ENCODE results near the gene HRC.
"Not testable (repeated sequence)": the region's sequence is repeated elsewhere in the genome, so short reads cannot be mapped to it uniquely, and the experiment has no call there.

The HRC gene

GRCh38 chr19:49161987-49162386 lies 6.8 kb upstream of the HRC start:
- DNase-seq (ENCODE audit: low read depth in 2 of 2, low spot score in 1 of 2) = no peak

- no peak for DNase-seq (ENCODE audit: low read depth in 2 of 2, low spot score in 1 of 2)
Measured at GRCh38 chr19:49160450-49161189, 5.4 kb upstream of the HRC start.

DNA sequence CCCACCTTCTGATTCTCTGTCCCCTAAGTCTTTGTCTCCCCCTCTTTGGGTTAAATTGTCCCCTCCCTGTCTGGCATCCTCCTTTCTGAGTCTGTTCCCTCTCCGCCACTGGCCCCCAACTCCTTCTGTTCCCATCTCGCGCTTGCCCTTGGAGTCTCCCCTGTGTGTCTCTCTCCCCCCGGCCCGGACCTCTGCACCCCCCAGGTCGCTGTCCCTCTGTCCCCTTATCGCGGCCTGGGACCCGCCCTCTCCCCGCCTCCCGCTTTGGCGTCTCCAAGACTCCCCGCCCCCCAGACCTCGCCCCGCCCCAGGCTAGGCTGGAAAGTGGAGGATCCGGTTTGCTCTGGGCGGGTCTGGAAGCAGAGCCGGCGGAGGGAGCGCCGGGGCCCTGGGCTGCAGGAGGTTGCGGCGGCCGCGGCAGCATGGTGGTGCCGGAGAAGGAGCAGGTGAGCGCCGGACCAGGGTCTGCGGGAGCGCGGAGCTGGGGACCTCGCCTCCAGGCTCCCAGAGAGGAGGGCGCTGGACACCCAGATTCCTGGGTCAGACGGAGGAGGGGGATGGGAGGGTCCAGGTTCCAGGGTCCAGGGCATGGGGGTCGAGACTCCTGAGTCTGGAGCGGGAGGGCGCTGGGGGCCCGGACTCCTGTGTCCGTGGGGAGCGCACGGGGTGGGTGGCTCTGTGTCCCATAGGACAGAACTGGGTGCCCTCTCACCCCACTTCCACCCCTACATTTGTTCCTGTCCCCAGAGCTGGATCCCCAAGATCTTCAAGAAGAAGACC lies 2.4 kb upstream of the HRC start, which contains the start of gene TRPM4:
TSS of gene TRPM4 (plus strand) at position 348 of the 780 bp plus-strand sequence. CDS start at position 423, 75 bp downstream.
- no peak for DNase-seq (ENCODE audit: low read depth in 2 of 2, low spot score in 1 of 2)

- DNase-seq (ENCODE audit: low read depth in 2 of 2, low spot score in 1 of 2) = no peak
Measured at GRCh38 chr19:49155820-49156346, 687 bp upstream of the HRC start.

DNA sequence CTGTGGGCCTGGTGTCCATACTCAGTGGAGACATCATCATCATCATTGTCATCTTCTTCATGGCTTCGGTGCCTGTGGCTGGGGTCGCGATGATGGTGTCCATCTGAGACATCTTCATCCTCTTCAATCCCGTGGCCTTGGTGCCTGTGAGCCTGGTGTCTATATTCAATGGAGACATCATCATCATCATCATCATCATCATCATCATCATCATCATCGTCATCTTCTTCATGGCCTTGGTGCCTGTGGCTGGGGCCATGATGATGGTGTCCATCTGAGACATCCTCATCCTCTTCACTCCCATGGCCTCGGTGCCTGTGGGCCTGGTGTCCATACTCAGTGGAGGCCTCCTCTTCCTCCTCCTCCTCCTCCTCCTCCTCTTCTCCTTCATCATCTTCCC lies 917 bp downstream of the HRC start:
- DNase-seq (ENCODE audit: low read depth in 2 of 2, low spot score in 1 of 2) = no peak

- DNase-seq (ENCODE audit: low read depth in 2 of 2, low spot score in 1 of 2) = no peak
Measured at GRCh38 chr19:49153167-49153809, 1.9 kb downstream of the HRC start.

DNA sequence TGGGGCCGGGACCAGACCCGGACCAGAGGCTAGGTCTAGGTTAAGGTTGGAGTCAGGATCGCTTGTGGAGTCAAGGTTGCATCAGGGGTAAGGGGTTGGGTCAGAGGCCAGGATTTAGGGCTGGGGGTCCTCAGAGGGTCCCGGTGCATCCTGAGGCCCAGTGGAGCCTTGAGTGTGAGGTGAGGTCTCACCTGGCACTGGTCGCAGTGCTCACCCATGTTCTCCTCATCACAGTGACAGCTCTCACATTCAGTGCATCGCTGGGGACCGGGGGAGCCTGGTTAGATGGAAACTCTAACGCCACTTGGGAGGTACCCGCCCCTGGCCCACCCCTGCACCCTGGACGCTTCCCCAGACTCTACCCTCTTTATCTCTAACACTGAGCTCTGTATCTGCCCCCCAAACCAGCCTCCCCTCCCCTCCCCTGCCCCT lies 3.1 kb downstream of the HRC start:
- DNase-seq (ENCODE audit: low read depth in 2 of 2, low spot score in 1 of 2) = no peak

GRCh38 chr19:49151267-49152118 lies 3.7 kb downstream of the HRC start:
- DNase-seq (ENCODE audit: low read depth in 2 of 2, low spot score in 1 of 2) = no peak

GRCh38 chr19:49150944-49151243 lies 4.3 kb downstream of the HRC start:
- DNase-seq (ENCODE audit: low read depth in 2 of 2, low spot score in 1 of 2) = no peak

DNA sequence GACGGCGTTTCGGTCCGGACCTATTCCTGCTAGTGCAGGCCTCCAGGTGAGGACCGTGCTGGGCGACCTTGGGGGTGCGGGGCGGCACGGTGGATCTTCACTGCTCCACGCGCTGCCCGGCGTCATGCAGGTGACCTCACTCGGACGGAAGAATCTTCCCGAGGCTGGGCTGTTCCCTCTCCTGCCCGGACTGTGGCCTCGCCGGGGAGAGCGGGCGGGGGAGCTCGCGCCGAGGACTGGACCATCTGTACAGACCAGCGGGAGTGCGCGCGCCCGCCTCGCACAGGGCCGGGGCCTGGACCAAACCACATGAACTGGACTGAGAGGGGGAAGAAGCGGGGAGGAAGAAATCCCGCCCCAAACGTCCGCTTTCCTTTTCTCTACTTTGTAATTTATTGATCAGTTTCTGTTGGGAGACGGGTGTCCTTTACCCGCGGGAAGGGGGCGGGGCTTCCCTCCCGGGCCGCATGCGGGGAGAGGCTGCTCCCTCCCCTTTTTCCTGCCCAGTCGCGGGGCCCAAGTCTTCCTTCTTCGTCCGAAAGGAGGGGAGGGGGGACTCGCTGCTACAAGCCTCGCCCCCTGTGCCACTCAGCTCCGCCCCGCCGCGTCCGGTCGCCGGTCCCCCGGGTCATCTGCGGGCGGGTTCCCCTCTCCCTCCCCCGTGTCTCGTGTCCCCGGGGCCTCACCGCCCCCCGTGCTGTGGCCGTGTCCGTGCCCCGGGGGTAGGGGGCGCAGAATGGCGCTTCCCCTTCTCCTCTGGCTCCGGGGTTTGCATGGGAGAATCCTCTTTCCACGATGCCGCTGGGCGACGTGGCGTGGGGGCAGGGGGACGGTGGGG lies 4.9 kb downstream of the HRC start:
- no peak for DNase-seq (ENCODE audit: low read depth in 2 of 2, low spot score in 1 of 2)

DNA sequence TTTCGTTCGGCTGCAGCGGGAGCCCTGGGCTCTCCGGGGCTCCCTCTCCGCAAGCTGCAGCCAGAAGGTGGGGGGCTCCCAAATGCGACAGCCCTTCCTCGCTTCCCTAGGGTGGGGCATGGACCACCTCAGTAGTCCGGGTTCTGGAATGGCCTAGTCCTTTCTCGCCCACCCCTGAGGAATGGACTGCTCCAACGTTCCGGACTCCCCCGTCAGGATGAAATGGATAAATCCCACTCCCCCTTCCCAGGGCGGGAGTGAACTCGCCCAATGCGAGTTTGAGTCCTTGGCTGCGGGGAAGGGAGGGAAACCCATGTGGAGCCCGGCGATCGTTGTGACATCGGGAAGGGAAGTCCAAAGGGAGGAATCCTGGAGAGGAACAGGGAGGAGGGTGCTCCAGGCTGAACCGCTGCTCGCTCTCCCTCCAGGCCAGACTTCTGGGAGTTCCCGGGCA lies 5.5 kb downstream of the HRC start:
- no peak for DNase-seq (ENCODE audit: low read depth in 2 of 2, low spot score in 1 of 2)

DNA sequence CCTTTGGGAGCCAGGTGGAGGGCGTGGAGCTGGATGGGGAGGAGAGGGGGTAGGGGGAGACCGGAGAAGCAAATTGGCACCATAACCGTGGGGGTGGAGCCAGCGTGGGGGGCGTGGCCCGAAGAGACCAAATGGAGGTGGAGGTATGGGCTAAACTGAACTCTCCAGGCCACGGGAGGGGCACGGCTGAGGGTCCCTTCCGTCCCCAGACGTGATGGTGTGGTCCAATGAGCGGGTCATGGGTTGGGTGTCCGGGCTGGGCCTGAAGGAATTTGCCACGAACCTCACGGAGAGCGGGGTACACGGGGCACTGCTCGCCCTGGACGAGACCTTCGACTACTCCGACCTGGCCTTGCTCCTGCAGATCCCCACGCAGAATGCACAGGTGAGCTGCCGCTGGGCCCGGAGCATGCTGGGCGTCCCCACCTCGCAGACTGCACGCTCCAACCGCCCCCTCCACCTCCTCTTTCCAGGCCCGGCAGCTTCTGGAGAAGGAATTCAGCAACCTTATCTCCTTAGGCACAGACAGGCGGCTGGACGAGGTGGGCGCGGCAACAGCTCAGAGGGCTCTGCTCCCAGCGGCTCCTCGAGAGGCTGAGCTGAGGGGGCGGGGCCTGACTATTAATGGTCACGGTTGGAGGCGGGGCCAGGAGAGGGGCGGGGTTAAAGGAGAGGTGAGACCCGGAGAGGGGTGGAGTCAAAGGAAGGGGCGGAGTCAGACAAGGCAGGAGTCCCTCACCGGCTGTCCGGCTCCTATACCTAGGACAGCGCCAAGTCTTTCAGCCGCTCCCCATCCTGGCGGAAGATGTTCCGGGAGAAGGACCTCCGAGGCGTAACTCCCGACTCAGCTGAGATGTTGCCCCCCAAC lies 6.2 kb downstream of the HRC start:
- DNase-seq (ENCODE audit: low read depth in 2 of 2, low spot score in 1 of 2) = peak in 1 of 2 donors; percentile 57

DNA sequence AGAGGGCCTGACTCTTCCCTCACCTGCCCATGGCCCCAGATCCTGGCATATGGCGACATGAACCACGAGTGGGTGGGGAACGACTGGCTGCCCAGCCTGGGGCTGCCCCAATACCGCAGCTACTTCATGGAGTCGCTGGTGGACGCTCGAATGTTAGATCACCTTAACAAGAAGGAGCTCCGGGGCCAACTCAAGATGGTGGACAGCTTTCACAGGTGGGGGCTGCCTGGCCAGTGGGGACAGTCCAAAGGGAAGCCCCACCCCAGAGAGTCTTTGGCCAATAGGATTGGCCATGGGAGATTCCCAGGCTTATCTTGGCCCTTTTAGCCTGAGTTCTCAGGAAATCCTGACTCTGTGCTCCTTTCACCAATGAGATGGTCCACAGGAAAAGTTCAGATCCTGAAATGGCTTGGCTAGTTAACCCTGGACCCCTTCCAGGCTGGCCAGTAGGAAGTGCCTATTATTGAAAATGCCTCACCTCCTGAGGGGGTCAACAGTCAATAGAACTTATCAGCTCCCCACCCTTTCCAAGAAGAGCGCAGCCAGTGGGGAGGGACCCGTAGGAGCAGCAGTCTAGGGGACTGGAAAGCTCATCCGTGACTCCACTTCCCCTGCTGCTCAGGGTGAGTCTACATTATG lies 7.0 kb downstream of the HRC start:
- no peak for DNase-seq (ENCODE audit: low read depth in 2 of 2, low spot score in 1 of 2)

DNA sequence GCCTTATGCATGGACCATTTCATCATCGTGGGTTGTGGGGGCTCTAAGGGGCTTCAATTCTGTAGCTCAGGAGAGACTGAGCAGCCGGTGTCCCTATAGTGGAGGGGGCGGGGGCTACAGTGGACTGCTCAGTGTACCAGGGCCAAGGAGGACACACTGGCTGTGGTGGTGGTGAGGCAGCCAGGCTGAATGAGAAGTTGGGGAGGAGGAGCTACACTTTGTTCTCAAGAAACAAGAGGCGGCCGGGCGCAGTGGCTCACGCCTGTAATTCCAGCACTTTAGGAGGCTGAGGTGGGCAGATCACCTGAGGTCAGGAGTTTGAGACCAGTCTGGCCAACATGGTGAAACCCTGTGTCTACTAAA lies 8.8 kb downstream of the HRC start:
- not testable (repeated sequence) for DNase-seq (ENCODE audit: low read depth in 2 of 2, low spot score in 1 of 2)

DNA sequence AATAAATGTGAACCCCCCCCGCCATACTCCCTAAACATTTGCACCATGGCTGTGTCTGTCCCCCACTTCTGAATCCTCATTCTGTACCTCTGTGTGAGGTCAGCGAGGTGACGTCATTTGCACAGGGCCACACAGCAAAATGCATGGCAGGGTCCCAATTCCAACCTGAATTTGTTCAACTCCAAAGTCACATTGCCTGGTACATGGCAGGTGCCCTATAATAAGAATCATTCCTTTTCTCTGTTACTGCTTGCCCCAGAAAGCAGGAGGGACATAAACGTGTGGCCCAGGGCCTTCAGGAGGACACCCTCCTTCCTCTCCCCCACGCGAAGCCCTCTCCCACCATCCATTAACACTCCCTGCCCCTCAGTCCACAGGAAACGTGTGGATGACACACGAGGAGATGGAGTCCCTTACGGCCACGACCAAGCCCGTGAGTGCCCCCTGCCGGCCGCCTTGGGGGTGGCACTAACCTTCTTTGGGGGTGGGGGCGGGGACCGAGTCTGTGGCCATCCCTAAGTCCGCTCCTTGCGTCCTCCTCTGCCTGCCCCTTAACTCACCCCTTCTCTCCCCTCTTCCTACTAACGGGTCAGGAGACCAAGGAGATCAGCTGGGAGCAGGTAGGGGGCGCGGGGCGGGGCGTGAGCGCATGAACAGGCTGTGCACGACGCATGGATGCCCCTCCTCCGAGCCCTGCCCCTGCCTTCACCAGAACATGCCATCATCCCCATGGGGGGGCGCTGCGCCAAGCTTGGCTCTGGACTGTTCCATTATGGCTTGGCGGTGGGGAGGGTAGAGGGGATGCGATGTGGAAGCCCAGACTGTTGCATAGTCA lies 9.4 kb downstream of the HRC start:
- peak; percentile 55 to 57 for DNase-seq (ENCODE audit: low read depth in 2 of 2, low spot score in 1 of 2)

GRCh38 chr19:49142866-49143335 lies 12.3 kb downstream of the HRC start:
- DNase-seq (ENCODE audit: low read depth in 2 of 2, low spot score in 1 of 2) = peak in 1 of 2 donors; percentile 23

GRCh38 chr19:49141352-49141751 lies 13.8 kb downstream of the HRC start:
- no peak for DNase-seq (ENCODE audit: low read depth in 2 of 2, low spot score in 1 of 2)

DNA sequence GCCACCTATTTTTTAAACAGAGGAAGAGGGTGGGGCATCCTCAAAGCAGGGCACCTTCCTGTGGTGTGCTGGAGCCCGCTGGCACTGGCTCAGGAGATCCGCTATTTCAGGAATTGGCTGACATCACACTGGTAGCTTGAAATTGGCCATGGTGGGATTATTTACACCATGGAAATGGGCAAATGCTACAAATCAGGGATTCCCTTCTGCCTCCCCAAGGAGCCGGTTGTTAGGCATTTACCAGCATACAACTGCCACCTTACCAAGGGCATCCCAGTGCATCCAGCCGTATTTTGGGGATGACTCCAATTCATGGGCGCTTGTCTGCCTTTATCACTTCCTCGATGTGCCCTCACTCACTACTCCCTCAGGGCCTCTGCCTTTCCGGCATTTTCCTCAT lies 14.2 kb downstream of the HRC start:
- no peak for DNase-seq (ENCODE audit: low read depth in 2 of 2, low spot score in 1 of 2)
